ENCODE data around the gene PPP2R5A. TPM values are rescaled to one million over a fixed set of nuclear protein-coding genes. Genes with fewer than 3 reads are reported as not detected.

PPP2R5A gene
- total and polyA plus RNA-seq, 2 experiments from 2014 or later, result 22.0 to 40.2 TPM

- no peak for DNase-seq (ENCODE audit: low spot score)
- H3K27me3 ChIP-seq, result no peaks in the 10 kb centered on the region
- 80% methylated on average over 11 of the region's 11 CpGs for WGBS (ENCODE audit: low lambda C conversion rate, missing lambda C conversion rate)
- H3K79me2 ChIP-seq, result no peaks in the 10 kb centered on the region
- no peaks in the 10 kb centered on the region for H3K9me2 ChIP-seq (replicated peaks; ENCODE audit: insufficient read depth)
- H4K20me1 ChIP-seq (ENCODE audit: insufficient read depth, poor library complexity, severe bottlenecking), result no peaks in the 10 kb centered on the region
- no peaks in the 10 kb centered on the region for H3K36me3 ChIP-seq (replicated peaks; ENCODE audit: insufficient read depth, low read depth)
- no peak overlapping the region for H3K4me2 ChIP-seq
- H2AFZ ChIP-seq, result no peak overlapping the region
- peaks cover 15% of the 10 kb centered on the region for H3K4me1 ChIP-seq (ENCODE audit: insufficient read depth)
- H3K9me3 ChIP-seq (ENCODE audit: low read depth), result no peaks in the 10 kb centered on the region
- H3K4me3 ChIP-seq, result no peak overlapping the region
- peak overlapping the region; percentile 28 for H3K27ac ChIP-seq
- TF ChIP-seq CTCF (IDR thresholded peaks at IDR 0.05; ENCODE audit: poor library complexity), result no peak
- TF ChIP-seq EZH2 (IDR thresholded peaks at IDR 0.05; ENCODE audit: borderline replicate concordance), result no peak
- TF ChIP-seq EZH2phosphoT487 (IDR thresholded peaks at IDR 0.05; ENCODE audit: low read depth, severe bottlenecking, unreplicated experiment), result no peak
Measured at GRCh38 chr1:212242288-212242984, 42.8 kb upstream of the PPP2R5A start.

- Histone ChIP-seq H3K79me2 (no peaks in the 10 kb centered on the region), H4K20me1 (ENCODE audit: insufficient read depth, poor library complexity, severe bottlenecking) (no peaks in the 10 kb centered on the region), H2AFZ (no peak overlapping the region), H3K9me2 (replicated peaks; ENCODE audit: insufficient read depth) (no peaks in the 10 kb centered on the region), H3K4me3 (no peak overlapping the region), H3K27me3 (no peaks in the 10 kb centered on the region), H3K9me3 (ENCODE audit: low read depth) (no peaks in the 10 kb centered on the region), H3K4me1 (ENCODE audit: insufficient read depth) (peaks cover 13% of the 10 kb centered on the region), H3K27ac (no peak overlapping the region), H3K36me3 (replicated peaks; ENCODE audit: insufficient read depth, low read depth) (no peaks in the 10 kb centered on the region), H3K4me2 (no peak overlapping the region)
- WGBS (ENCODE audit: low lambda C conversion rate, missing lambda C conversion rate), result 100% methylated on average over 1 of the region's 1 CpG
- no peak for DNase-seq (ENCODE audit: low spot score)
- TF ChIP-seq EZH2phosphoT487 (IDR thresholded peaks at IDR 0.05; ENCODE audit: low read depth, severe bottlenecking, unreplicated experiment) (no peak), CTCF (IDR thresholded peaks at IDR 0.05; ENCODE audit: poor library complexity) (no peak), EZH2 (IDR thresholded peaks at IDR 0.05; ENCODE audit: borderline replicate concordance) (no peak)
Measured at GRCh38 chr1:212242985-212243308, 42.3 kb upstream of the PPP2R5A start.

DNA sequence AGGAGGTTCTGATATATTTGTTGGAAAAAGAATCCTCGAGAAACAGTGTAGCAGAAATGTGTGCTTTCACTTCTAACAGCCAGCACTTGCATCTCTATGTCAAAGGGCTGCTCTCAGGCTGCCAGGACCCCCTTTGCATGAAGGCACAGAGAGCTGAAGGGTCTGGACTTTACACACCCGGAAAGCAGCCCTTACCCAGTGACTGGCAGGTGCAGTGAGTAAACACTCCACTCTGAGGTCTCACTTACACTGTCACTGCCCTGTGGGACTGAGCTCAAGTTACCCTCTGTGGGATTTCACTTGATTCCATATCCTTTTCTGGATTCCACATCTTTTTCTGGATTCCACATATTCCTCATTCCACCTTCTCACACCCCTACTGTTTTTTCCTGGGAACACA lies 40.8 kb upstream of the PPP2R5A start:
- no peak for DNase-seq (ENCODE audit: low spot score)
- no peaks in the 10 kb centered on the region for H3K4me1 ChIP-seq (ENCODE audit: insufficient read depth)
- H3K27ac ChIP-seq, result no peak overlapping the region
- H4K20me1 ChIP-seq (ENCODE audit: insufficient read depth, poor library complexity, severe bottlenecking), result no peaks in the 10 kb centered on the region
- WGBS (ENCODE audit: low lambda C conversion rate, missing lambda C conversion rate), result 77% methylated on average over 2 of the region's 2 CpGs
- no peaks in the 10 kb centered on the region for H3K9me2 ChIP-seq (replicated peaks; ENCODE audit: insufficient read depth)
- no peaks in the 10 kb centered on the region for H3K79me2 ChIP-seq
- TF ChIP-seq EZH2 (IDR thresholded peaks at IDR 0.05; ENCODE audit: borderline replicate concordance) (no peak), EZH2phosphoT487 (IDR thresholded peaks at IDR 0.05; ENCODE audit: low read depth, severe bottlenecking, unreplicated experiment) (no peak), CTCF (IDR thresholded peaks at IDR 0.05; ENCODE audit: poor library complexity) (no peak)
- H3K9me3 ChIP-seq (ENCODE audit: low read depth), result no peaks in the 10 kb centered on the region
- no peak overlapping the region for H2AFZ ChIP-seq
- no peak overlapping the region for H3K4me2 ChIP-seq
- H3K36me3 ChIP-seq (replicated peaks; ENCODE audit: insufficient read depth, low read depth), result no peaks in the 10 kb centered on the region
- no peaks in the 10 kb centered on the region for H3K27me3 ChIP-seq
- H3K4me3 ChIP-seq, result no peak overlapping the region
